OCI-LY7 (cell line): ENCODE measurements around the gene MYO9A. TPM values are rescaled to one million over a fixed set of nuclear protein-coding genes. Genes with fewer than 3 reads are reported as not detected.
"Not testable (repeated sequence)": the region's sequence is repeated elsewhere in the genome, so short reads cannot be mapped to it uniquely, and the experiment has no call there.

Source experiments
- BruUV-seq: library from RNA; stranded (reverse); fragments of 400-500 nt; replicated peaks from 2 replicates; lab custom pipeline; 2021; lab: Mats Ljungman, UMichigan
- CTCF ChIA-PET: fragments of 300-600 bp; sonication (Branson Sonifier 250); formaldehyde crosslinking; loops from one replicate; lab custom pipeline; 2022; ENCODE audit warnings: antibody characterized with exemption; ENCODE audit not compliant: unreplicated experiment; lab: Charles Lee
- POLR2A ChIA-PET: fragments of 300-600 bp; sonication (Branson Sonifier 250); formaldehyde crosslinking; loops from one replicate; lab custom pipeline; 2022; ENCODE audit warnings: antibody characterized with exemption; lab: Charles Lee
- DNase-seq: peaks from one replicate; pipeline ENCODE4 v3.0.0-alpha.2; 2015; ENCODE audit warnings: low spot score
- H2AFZ ChIP-seq: fragments of 200-600 bp; sonication (generic), shearing (Covaris generic); 2 replicates; pipeline ENCODE4 v1.6.1; 2014; ENCODE audit warnings: mild to moderate bottlenecking, antibody characterized with exemption, low read length, moderate library complexity
- H3K27ac ChIP-seq: fragments of 200-600 bp; sonication (generic); 2 replicates; pipeline ENCODE4 v1.5.1; 2014; ENCODE audit warnings: mixed run types, low read depth, mild to moderate bottlenecking, moderate library complexity, low read length, inconsistent platforms; ENCODE audit not compliant: poor library complexity, severe bottlenecking
- H3K36me3 ChIP-seq: fragments of 200-600 bp; sonication (generic); 2 replicates; pipeline ENCODE4 v1.6.1; 2014; ENCODE audit warnings: mild to moderate bottlenecking, antibody characterized with exemption, low read length, moderate library complexity, mixed read lengths; ENCODE audit not compliant: insufficient read depth
- H3K4me1 ChIP-seq: fragments of 200-600 bp; sonication (generic); 2 replicates; pipeline ENCODE4 v1.5.1; 2014; ENCODE audit warnings: mild to moderate bottlenecking, low read length; ENCODE audit not compliant: insufficient read depth, poor library complexity, severe bottlenecking
- H3K4me2 ChIP-seq: fragments of 200-600 bp; sonication (generic); 2 replicates; pipeline ENCODE4 v1.6.1; 2014; ENCODE audit warnings: mild to moderate bottlenecking, low read length
- H3K4me3 ChIP-seq: fragments of 200-600 bp; sonication (generic); 2 replicates; pipeline ENCODE4 v1.5.1; 2014; ENCODE audit warnings: mild to moderate bottlenecking, low read depth, low read length; ENCODE audit not compliant: poor library complexity, severe bottlenecking
- H3K79me2 ChIP-seq: fragments of 200-600 bp; sonication (generic); 2 replicates; pipeline ENCODE4 v1.6.1; 2016; ENCODE audit warnings: low read depth, mild to moderate bottlenecking, low read length, moderate library complexity, mixed read lengths; ENCODE audit not compliant: insufficient read depth
- H3K9me2 ChIP-seq: fragments of 200-600 bp; sonication (generic); 2 replicates; pipeline ENCODE4 v1.6.1; 2016; ENCODE audit warnings: mild to moderate bottlenecking, low read length, mixed read lengths; ENCODE audit not compliant: insufficient read depth
- H3K9me3 ChIP-seq: fragments of 200-600 bp; sonication (generic); 2 replicates; pipeline ENCODE4 v1.6.1; 2014; ENCODE audit warnings: mild to moderate bottlenecking, mixed run types, low read length, mixed read lengths
- H4K20me1 ChIP-seq: fragments of 200-600 bp; sonication (generic); 2 replicates; pipeline ENCODE4 v1.6.1; 2014; ENCODE audit warnings: mild to moderate bottlenecking, antibody characterized with exemption, low read length, moderate library complexity, mixed read lengths; ENCODE audit not compliant: insufficient read depth
- EZH2phosphoT487 ChIP-seq: fragments of 200-600 bp; sonication (generic); IDR thresholded peaks from 2 replicates; pipeline ENCODE4 v1.6.1; 2018; ENCODE audit warnings: low read depth, borderline replicate concordance, mild to moderate bottlenecking, mixed run types, antibody characterized with exemption, low read length, moderate library complexity, mixed read lengths
- intact Hi-C: fragments of 100-400 bp; cut with micrococcal nuclease; formaldehyde crosslinking; loops from one replicate; pipeline ENCODE4 v1.10.0; 2022; ENCODE audit not compliant: unreplicated experiment
- total RNA-seq, 2 experiments: library from RNA; depleted of rRNA in 1 of 2; stranded (reverse); fragments of >200 nt in 1 of 2; shearing (Covaris generic) in 1 of 2; gene quantifications; 2 replicates each; pipeline ENCODE4 v1.2.3, GENCODE V29; 2014 to 2022
- TF ChIP-seq, protein P1 (sequence below): fragments of 200-600 bp; sonication (generic); conservative IDR thresholded peaks from 2 replicates; pipeline ENCODE4 v1.5.1; 2014; ENCODE audit warnings: mild to moderate bottlenecking, antibody characterized with exemption, low read length, moderate library complexity, mixed read lengths

Gene MYO9A
- total RNA-seq, 2 experiments from 2014 or later: 26.4 to 125 TPM

DNA sequence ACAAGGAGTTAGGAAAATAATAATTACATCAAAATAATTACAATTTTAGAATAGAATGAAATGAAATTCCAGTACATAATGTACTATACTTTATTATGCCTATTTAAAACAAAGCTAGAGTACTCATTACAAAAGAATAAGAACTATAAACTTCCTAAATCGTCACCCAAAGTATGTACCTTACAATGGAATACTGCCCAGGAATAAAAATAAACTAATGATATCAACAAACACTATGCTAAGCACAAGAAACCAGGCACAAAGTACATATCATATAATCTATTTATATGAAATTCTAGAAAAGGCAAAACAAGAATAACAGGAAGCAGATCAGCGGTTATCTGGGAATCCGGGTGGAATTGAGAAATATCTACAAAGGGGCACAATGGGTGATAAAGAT is 84.7 kb downstream of the MYO9A start:
- Histone ChIP-seq H3K9me2 (no peaks in the 10 kb centered on the region), H4K20me1 (no peaks in the 10 kb centered on the region), H3K4me1 (peaks cover 3% of the 10 kb centered on the region), H3K27ac (no peak overlapping the region), H2AFZ (no peak overlapping the region), H3K4me2 (no peak overlapping the region), H3K4me3 (no peak overlapping the region), H3K79me2 (peaks cover 14% of the 10 kb centered on the region; the same call in 1 of the 2 replicates), H3K9me3 (no peaks in the 10 kb centered on the region), H3K36me3 (peaks cover 6% of the 10 kb centered on the region)
- DNase-seq: no peak
- TF ChIP-seq EZH2phosphoT487: no peak
- TF ChIP-seq, protein P1, sequence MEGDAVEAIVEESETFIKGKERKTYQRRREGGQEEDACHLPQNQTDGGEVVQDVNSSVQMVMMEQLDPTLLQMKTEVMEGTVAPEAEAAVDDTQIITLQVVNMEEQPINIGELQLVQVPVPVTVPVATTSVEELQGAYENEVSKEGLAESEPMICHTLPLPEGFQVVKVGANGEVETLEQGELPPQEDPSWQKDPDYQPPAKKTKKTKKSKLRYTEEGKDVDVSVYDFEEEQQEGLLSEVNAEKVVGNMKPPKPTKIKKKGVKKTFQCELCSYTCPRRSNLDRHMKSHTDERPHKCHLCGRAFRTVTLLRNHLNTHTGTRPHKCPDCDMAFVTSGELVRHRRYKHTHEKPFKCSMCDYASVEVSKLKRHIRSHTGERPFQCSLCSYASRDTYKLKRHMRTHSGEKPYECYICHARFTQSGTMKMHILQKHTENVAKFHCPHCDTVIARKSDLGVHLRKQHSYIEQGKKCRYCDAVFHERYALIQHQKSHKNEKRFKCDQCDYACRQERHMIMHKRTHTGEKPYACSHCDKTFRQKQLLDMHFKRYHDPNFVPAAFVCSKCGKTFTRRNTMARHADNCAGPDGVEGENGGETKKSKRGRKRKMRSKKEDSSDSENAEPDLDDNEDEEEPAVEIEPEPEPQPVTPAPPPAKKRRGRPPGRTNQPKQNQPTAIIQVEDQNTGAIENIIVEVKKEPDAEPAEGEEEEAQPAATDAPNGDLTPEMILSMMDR: no peak
- intact Hi-C loops: no loop called here
- ChIA-PET POLR2A (interaction anchor here (1.0 to 1.2 kb wide), 3 partner anchors 11 to 80 kb away, joined by 3 to 4 read pairs (median 3); no protein-coding TSS in a partner anchor), CTCF (no interaction called here)
- no TSS peak for BruUV-seq

DNA sequence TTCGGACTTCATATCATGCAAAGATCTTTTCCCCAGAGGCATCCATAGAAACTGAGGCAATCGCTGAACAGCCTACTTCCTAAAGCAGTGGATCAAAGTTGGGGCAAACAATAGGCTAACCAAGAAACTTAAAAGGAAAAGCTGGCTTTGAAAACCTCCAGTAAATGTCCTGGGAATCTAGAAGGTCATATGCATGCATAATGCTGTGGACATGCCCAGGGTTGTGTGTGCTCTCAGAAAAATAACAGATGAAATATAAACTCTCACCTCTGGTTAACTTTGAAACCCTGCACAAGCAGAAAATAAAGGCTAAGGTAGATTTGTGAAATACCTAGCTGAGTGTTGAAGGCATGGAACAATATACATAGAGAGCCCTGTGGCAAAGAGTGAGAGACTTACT is 96.3 kb downstream of the MYO9A start:
- H3K79me2 ChIP-seq: no peaks in the 10 kb centered on the region

DNA sequence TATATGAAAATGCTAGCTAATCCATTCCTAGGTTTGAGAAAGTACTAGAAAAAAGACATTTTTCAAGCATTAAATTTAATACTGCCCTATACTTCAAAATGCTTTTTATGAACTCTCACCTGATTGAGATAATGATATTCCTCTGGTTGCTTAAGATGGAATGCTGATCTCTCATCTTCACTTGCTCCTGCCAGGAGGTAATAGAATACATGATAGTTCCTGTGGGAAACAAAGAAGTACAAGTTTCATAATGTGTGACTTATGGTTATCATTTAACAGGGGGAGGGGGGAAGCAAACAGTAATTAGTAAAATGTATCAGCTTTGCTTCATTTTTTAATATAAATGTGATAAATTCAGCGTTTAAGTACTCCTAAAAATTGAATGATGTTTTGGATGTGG is 97.2 kb downstream of the MYO9A start:
- BruUV-seq: no TSS peak
- CTCF ChIA-PET: no interaction called here

More for the DNA sequence above, 96.3 kb downstream of the MYO9A start:
- Histone ChIP-seq H3K4me3 (no peak overlapping the region), H3K36me3 (peaks cover 35% of the 10 kb centered on the region), H3K4me1 (no peaks in the 10 kb centered on the region), H4K20me1 (no peaks in the 10 kb centered on the region), H3K9me2 (no peaks in the 10 kb centered on the region), H3K4me2 (no peak overlapping the region), H3K9me3 (peaks cover 5% of the 10 kb centered on the region; the same call in 1 of the 2 replicates), H2AFZ (no peak overlapping the region), H3K27ac (no peak overlapping the region)
- intact Hi-C loops: no loop called here
- TF ChIP-seq, protein P1: no peak
- no peak for TF ChIP-seq EZH2phosphoT487
- ChIA-PET POLR2A (interaction anchor here (1.2 to 1.9 kb wide), 2 partner anchors 12 to 44 kb away, joined by 3 to 4 read pairs; no protein-coding TSS in a partner anchor), CTCF (no interaction called here)
- BruUV-seq: no TSS peak
- DNase-seq: no peak

GRCh38 chr15:72014555-72014954 is 103.4 kb downstream of the MYO9A start:
- BruUV-seq, H4K20me1 ChIP-seq, H2AFZ ChIP-seq, H3K9me2 ChIP-seq, DNase-seq, H3K27ac ChIP-seq, H3K9me3 ChIP-seq, H3K79me2 ChIP-seq, CTCF ChIA-PET, H3K4me3 ChIP-seq, intact Hi-C loops: not testable (repeated sequence)
- H3K36me3 ChIP-seq: peaks cover 19% of the 10 kb centered on the region
- peaks cover 16% of the 10 kb centered on the region for H3K4me1 ChIP-seq
- POLR2A ChIA-PET: interaction anchor here (0.6 to 1.0 kb wide), 2 partner anchors 15 to 28 kb away, joined by 3 to 4 read pairs; no protein-coding TSS in a partner anchor
- H3K4me2 ChIP-seq: peak overlapping the region; percentile 1

More for the DNA sequence above, 97.2 kb downstream of the MYO9A start:
- H3K4me2 ChIP-seq: no peak overlapping the region
- H3K79me2 ChIP-seq: no peaks in the 10 kb centered on the region
- no peaks in the 10 kb centered on the region for H4K20me1 ChIP-seq
- H3K9me3 ChIP-seq: peaks cover 5% of the 10 kb centered on the region; the same call in 1 of the 2 replicates
- H3K27ac ChIP-seq: no peak overlapping the region
- DNase-seq: no peak
- no peak overlapping the region for H3K4me3 ChIP-seq
- POLR2A ChIA-PET: interaction anchor here (0.6 to 1.9 kb wide), 4 partner anchors 13 to 1114 kb away, joined by 3 to 5 read pairs (median 3); no protein-coding TSS in a partner anchor
- peaks cover 38% of the 10 kb centered on the region for H3K36me3 ChIP-seq
- no peak for TF ChIP-seq EZH2phosphoT487
- TF ChIP-seq, protein P1: no peak
- no peaks in the 10 kb centered on the region for H3K9me2 ChIP-seq
- no peak overlapping the region for H2AFZ ChIP-seq
- intact Hi-C loops: no loop called here
- no peaks in the 10 kb centered on the region for H3K4me1 ChIP-seq
